ENCODE results near the gene RCAN3. TPM values are rescaled to one million over a fixed set of nuclear protein-coding genes. Genes with fewer than 3 reads are reported as not detected.

RCAN3 gene
- total RNA-seq, result 10 to 100 TPM in 2 of 4 donors, 1 to 10 TPM in 2; 2.6 to 22.1 (median 7.3) TPM

GRCh38 chr1:24502709-24503058 lies at the start of gene RCAN3:
TSS of gene RCAN3 (plus strand) at chr1:24502836. CDS start at chr1:24514373, 11,537 bp downstream.
- Histone ChIP-seq H3K27me3 (no peaks in the 10 kb centered on the region), H3K27ac (peak within 1 kb of the TSS; percentile 55 to 75), H3K4me3 (peak within 1 kb of the TSS; percentile 49 to 67), H3K36me3 (no peaks in the 10 kb centered on the region), H3K4me1 (no peaks in the 10 kb centered on the region), H3K9me3 (no peaks in the 10 kb centered on the region)
- DNase-seq, result peak; percentile 31 to 61
- intact Hi-C loops (cut with DNase I; ENCODE audit: low total_unique reads), result no loop called here
- TF ChIP-seq, protein P1, sequence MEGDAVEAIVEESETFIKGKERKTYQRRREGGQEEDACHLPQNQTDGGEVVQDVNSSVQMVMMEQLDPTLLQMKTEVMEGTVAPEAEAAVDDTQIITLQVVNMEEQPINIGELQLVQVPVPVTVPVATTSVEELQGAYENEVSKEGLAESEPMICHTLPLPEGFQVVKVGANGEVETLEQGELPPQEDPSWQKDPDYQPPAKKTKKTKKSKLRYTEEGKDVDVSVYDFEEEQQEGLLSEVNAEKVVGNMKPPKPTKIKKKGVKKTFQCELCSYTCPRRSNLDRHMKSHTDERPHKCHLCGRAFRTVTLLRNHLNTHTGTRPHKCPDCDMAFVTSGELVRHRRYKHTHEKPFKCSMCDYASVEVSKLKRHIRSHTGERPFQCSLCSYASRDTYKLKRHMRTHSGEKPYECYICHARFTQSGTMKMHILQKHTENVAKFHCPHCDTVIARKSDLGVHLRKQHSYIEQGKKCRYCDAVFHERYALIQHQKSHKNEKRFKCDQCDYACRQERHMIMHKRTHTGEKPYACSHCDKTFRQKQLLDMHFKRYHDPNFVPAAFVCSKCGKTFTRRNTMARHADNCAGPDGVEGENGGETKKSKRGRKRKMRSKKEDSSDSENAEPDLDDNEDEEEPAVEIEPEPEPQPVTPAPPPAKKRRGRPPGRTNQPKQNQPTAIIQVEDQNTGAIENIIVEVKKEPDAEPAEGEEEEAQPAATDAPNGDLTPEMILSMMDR (IDR thresholded peaks at IDR 0.05), result no peak
- TF ChIP-seq POLR2A (IDR thresholded peaks at IDR 0.05), result peak in 1 of 2 donors; percentile 46

DNA sequence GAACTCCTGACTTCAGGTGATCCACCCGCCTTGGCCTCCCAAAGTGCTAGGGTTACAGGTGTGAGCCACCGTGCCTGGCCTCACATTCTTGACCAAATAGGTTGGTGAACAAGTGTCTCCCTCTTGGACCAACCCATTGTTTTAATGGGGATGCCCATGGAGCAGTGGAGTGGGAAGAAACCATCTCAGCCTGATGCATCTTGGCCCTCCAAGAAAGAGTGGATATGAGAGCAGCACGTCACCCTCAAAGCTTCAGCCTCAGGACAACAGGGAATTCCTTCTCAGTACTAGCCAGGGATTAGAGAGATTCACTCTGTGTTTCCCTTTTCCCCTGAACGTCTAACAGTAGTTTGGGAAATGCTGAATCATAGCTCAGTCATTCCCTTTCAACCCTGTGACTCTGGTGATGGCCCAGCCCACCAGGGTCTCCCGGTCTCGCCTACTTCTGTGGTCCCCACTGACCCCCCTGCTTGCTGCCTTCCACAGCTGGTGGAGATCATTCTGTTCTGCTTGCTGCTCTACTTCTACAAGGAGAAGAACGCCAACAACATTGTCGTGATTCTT lies 49.6 kb upstream of the RCAN3 start:
- no peak overlapping the region for H3K4me3 ChIP-seq
- no peak for DNase-seq
- H3K4me1 ChIP-seq, result no peaks in the 10 kb centered on the region
- H3K36me3 ChIP-seq, result no peaks in the 10 kb centered on the region
- no peaks in the 10 kb centered on the region for H3K27me3 ChIP-seq
- no peaks in the 10 kb centered on the region for H3K9me3 ChIP-seq
- TF ChIP-seq POLR2A (IDR thresholded peaks at IDR 0.05), result no peak
- TF ChIP-seq, protein P1 (IDR thresholded peaks at IDR 0.05), result no peak
- intact Hi-C loops (cut with DNase I; ENCODE audit: low total_unique reads), result no loop called here
- no peak overlapping the region for H3K27ac ChIP-seq

- H3K4me3 ChIP-seq, result no peak overlapping the region
- H3K36me3 ChIP-seq, result no peaks in the 10 kb centered on the region
- no peaks in the 10 kb centered on the region for H3K4me1 ChIP-seq
- no peak overlapping the region for H3K27ac ChIP-seq
- no peak for DNase-seq
- H3K27me3 ChIP-seq, result no peaks in the 10 kb centered on the region
- intact Hi-C loops (cut with DNase I; ENCODE audit: low total_unique reads), result no loop called here
- no peaks in the 10 kb centered on the region for H3K9me3 ChIP-seq
- TF ChIP-seq POLR2A (IDR thresholded peaks at IDR 0.05), result no peak
- TF ChIP-seq, protein P1 (IDR thresholded peaks at IDR 0.05), result no peak
Observed at GRCh38 chr1:24454673-24455072, 48.0 kb upstream of the RCAN3 start.

DNA sequence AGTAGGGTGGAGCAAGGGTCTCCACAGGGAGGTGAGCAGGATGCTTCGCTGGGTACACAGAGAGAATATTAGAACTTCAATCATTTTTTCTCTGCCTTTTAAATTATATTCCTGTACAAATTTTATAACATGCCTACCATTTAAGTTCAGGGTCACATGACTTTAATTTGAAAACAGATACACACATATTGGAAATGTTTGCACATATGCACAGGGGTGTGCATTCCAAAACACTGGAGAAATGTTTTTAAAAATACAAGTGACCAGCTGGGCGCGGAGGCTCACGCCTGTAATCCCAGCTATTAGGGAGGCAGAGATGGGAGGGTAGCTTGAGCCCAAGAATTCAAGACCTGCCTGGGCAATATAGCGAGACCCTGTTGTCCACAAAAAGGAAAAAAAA lies 47.4 kb upstream of the RCAN3 start:
- Histone ChIP-seq H3K27ac (no peak overlapping the region), H3K36me3 (no peaks in the 10 kb centered on the region), H3K27me3 (no peaks in the 10 kb centered on the region), H3K4me3 (no peak overlapping the region), H3K4me1 (no peaks in the 10 kb centered on the region), H3K9me3 (no peaks in the 10 kb centered on the region)
- intact Hi-C loops (cut with DNase I; ENCODE audit: low total_unique reads), result no loop called here
- TF ChIP-seq POLR2A (IDR thresholded peaks at IDR 0.05), result no peak
- TF ChIP-seq, protein P1 (IDR thresholded peaks at IDR 0.05), result no peak
- DNase-seq, result no peak

GRCh38 chr1:24457866-24458265 lies 44.8 kb upstream of the RCAN3 start:
- H3K4me3 ChIP-seq, result no peak overlapping the region
- no peak for TF ChIP-seq POLR2A (IDR thresholded peaks at IDR 0.05)
- TF ChIP-seq, protein P1 (IDR thresholded peaks at IDR 0.05), result no peak
- H3K36me3 ChIP-seq, result no peaks in the 10 kb centered on the region
- no peak for DNase-seq
- H3K9me3 ChIP-seq, result no peaks in the 10 kb centered on the region
- no peak overlapping the region for H3K27ac ChIP-seq
- H3K27me3 ChIP-seq, result no peaks in the 10 kb centered on the region
- intact Hi-C loops (cut with DNase I; ENCODE audit: low total_unique reads), result no loop called here
- H3K4me1 ChIP-seq, result no peaks in the 10 kb centered on the region

Data from uterus (tissue), 4 donors.